ENCODE measurements around the gene NOXO1.
A peak's percentile ranks its signal among the peaks of the same experiment; 100 is the strongest.

NOXO1 gene

DNA sequence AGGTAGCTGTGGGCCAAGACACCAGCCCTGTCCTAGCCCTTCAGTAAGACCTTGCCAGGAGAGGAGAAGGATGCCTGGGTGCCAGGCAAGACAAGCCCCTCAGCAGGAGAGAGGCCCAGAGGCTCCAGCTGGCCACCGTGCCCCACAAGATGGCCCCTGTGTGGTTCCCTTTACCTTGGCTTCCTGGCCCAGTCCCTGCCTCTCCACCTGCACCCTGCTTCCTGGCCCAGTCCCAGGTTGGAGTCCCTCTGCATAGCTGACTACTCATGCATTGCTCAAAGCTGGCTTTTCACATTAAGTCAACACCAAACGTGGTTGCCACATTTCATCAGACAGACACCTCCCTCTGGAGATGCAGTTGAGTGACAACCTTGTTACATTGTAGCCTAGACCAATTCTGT lies 12.5 kb upstream of the NOXO1 start:
- no peak overlapping the region for H3K4me3 ChIP-seq (ENCODE audit: low read depth, low read length)
- TF ChIP-seq, protein P1, sequence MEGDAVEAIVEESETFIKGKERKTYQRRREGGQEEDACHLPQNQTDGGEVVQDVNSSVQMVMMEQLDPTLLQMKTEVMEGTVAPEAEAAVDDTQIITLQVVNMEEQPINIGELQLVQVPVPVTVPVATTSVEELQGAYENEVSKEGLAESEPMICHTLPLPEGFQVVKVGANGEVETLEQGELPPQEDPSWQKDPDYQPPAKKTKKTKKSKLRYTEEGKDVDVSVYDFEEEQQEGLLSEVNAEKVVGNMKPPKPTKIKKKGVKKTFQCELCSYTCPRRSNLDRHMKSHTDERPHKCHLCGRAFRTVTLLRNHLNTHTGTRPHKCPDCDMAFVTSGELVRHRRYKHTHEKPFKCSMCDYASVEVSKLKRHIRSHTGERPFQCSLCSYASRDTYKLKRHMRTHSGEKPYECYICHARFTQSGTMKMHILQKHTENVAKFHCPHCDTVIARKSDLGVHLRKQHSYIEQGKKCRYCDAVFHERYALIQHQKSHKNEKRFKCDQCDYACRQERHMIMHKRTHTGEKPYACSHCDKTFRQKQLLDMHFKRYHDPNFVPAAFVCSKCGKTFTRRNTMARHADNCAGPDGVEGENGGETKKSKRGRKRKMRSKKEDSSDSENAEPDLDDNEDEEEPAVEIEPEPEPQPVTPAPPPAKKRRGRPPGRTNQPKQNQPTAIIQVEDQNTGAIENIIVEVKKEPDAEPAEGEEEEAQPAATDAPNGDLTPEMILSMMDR (IDR thresholded peaks at IDR 0.05; ENCODE audit: low read depth, low read length), result no peak
- H3K4me1 ChIP-seq, result no peaks in the 10 kb centered on the region
- H3K27me3 ChIP-seq, result peaks cover 28% of the 10 kb centered on the region
- no peak for DNase-seq
- H3K36me3 ChIP-seq, result peaks cover 27% of the 10 kb centered on the region
- peaks cover 10% of the 10 kb centered on the region for H3K9me3 ChIP-seq

DNA sequence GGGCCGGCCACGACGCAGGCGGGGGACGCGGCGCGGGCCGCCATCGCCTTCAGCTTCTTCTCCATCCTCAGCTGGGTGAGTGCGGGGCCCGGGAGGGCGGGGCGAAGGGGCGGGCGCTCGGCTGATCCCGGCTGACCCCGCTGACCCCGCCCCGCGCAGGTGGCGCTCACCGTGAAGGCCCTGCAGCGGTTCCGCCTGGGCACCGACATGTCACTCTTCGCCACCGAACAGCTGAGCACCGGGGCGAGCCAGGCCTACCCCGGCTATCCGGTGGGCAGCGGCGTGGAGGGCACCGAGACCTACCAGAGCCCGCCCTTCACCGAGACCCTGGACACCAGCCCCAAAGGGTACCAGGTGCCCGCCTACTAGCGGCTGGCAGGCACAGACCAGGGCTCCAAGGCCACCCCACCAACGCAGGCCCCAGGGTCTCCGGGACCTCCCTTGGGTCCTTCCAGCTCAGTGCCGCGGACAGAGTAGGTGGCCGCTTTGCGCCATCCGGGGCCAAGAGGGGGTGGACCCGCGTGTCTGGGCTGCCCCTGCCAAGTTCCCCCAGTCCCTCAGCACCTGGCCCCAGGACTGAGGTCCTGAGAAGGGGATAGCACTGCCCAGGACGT lies 11.5 kb upstream of the NOXO1 start:
- peaks cover 10% of the 10 kb centered on the region for H3K9me3 ChIP-seq
- H3K27me3 ChIP-seq, result peaks cover 29% of the 10 kb centered on the region
- H3K4me1 ChIP-seq, result no peaks in the 10 kb centered on the region
- peaks cover 18% of the 10 kb centered on the region for H3K36me3 ChIP-seq
- TF ChIP-seq, protein P1 (IDR thresholded peaks at IDR 0.05; ENCODE audit: low read depth, low read length), result no peak
- DNase-seq, result no peak
- H3K4me3 ChIP-seq (ENCODE audit: low read depth, low read length), result no peak overlapping the region

- DNase-seq, result peak; percentile 98
- H3K27me3 ChIP-seq, result peaks cover 29% of the 10 kb centered on the region
- no peak overlapping the region for H3K4me3 ChIP-seq (ENCODE audit: low read depth, low read length)
- no peaks in the 10 kb centered on the region for H3K4me1 ChIP-seq
- TF ChIP-seq, protein P1 (IDR thresholded peaks at IDR 0.05; ENCODE audit: low read depth, low read length), result no peak
- H3K9me3 ChIP-seq, result peaks cover 10% of the 10 kb centered on the region
- peaks cover 11% of the 10 kb centered on the region for H3K36me3 ChIP-seq
Observed at GRCh38 chr16:1991948-1992703, 10.9 kb upstream of the NOXO1 start.

- H3K4me1 ChIP-seq, result no peaks in the 10 kb centered on the region
- no peak for DNase-seq
- H3K27me3 ChIP-seq, result peaks cover 29% of the 10 kb centered on the region
- TF ChIP-seq, protein P1 (IDR thresholded peaks at IDR 0.05; ENCODE audit: low read depth, low read length), result no peak
- H3K4me3 ChIP-seq (ENCODE audit: low read depth, low read length), result no peak overlapping the region
- peaks cover 10% of the 10 kb centered on the region for H3K9me3 ChIP-seq
- peaks cover 11% of the 10 kb centered on the region for H3K36me3 ChIP-seq
Observed at GRCh38 chr16:1991588-1991947, 10.3 kb upstream of the NOXO1 start.

DNA sequence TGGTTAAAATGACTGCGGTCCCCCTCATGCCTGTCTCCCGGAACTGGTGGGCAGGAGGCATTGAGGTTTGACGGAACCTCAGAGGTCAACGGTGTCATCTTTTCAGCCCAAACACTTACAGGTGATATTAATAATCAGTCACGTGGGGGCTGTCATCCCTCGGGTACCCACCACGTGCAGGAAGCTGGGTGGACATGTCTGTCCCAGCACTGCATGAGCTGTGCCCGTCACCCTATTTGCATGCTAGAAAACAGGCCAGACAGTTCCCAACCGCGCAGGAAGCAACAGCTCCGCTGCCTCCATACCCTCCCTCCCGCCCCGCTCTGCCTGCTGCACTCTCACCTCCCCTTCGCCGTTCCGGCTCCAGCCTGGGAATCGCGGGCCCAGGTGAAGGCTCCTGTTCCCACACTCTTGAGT lies 9.9 kb upstream of the NOXO1 start:
- no peaks in the 10 kb centered on the region for H3K4me1 ChIP-seq
- DNase-seq, result no peak
- TF ChIP-seq, protein P1 (IDR thresholded peaks at IDR 0.05; ENCODE audit: low read depth, low read length), result no peak
- H3K9me3 ChIP-seq, result peaks cover 10% of the 10 kb centered on the region
- peaks cover 16% of the 10 kb centered on the region for H3K36me3 ChIP-seq
- no peak overlapping the region for H3K4me3 ChIP-seq (ENCODE audit: low read depth, low read length)
- H3K27me3 ChIP-seq, result peaks cover 29% of the 10 kb centered on the region
